Upper lobe of right lung (tissue), 1 donor: Measurements from ENCODE around the gene ZC3H8. TPM values are rescaled to one million over a fixed set of nuclear protein-coding genes. Genes with fewer than 3 reads are reported as not detected.

Experiments used
- ATAC-seq: fragments of 200-7000 bp; cut with Tn5 transposase; one replicate; pipeline ENCODE4 v1.9.1; 2020; ENCODE audit warnings: mild to moderate bottlenecking, moderate library complexity
- DNase-seq: peaks from one replicate; pipeline ENCODE4 v3.0.0-alpha.2; 2020
- H3K27ac ChIP-seq: fragments of 200-600 bp; one replicate; pipeline ENCODE4 v1.8.0; 2022
- H3K27me3 ChIP-seq: fragments of 200-600 bp; one replicate; pipeline ENCODE4 v1.8.0; 2022; ENCODE audit warnings: mild to moderate bottlenecking
- H3K36me3 ChIP-seq: fragments of 200-600 bp; one replicate; pipeline ENCODE4 v1.8.0; 2022
- H3K4me1 ChIP-seq: fragments of 200-600 bp; one replicate; pipeline ENCODE4 v1.8.0; 2022
- H3K4me3 ChIP-seq: fragments of 200-600 bp; one replicate; pipeline ENCODE4 v1.8.0; 2022; ENCODE audit warnings: mild to moderate bottlenecking
- H3K9me3 ChIP-seq: fragments of 200-600 bp; one replicate; pipeline ENCODE4 v1.8.0; 2022
- CTCF ChIP-seq: fragments of 200-600 bp; IDR thresholded peaks from one replicate; pipeline ENCODE4 v1.8.0; 2022; ENCODE audit warnings: antibody characterized with exemption
- intact Hi-C: fragments of 100-400 bp; cut with DNase I; formaldehyde crosslinking; loops from one replicate; pipeline ENCODE4 v1.11.0; 2022
- total RNA-seq: library from RNA; stranded (reverse); fragmentation: NEBNext Ultra II Directional; extraction: Animal tissue kit (Norgen Biotek cat#: 25700); gene quantifications from one replicate; pipeline ENCODE4 v1.2.1, GENCODE V29; 2021
- donor health status: DM: no; HTN: yes; CAD: no; lungs with severe emphysema.

Gene ZC3H8
- total RNA-seq, 1 donor from 2014 or later: 5.2 TPM

- no peak for TF ChIP-seq CTCF
- intact Hi-C loops: no loop called here
- Histone ChIP-seq H3K27ac (no peak overlapping the region), H3K4me1 (peaks cover 13% of the 10 kb centered on the region), H3K27me3 (no peaks in the 10 kb centered on the region), H3K36me3 (no peaks in the 10 kb centered on the region), H3K9me3 (no peaks in the 10 kb centered on the region), H3K4me3 (no peak overlapping the region)
- DNase-seq: no peak
- ATAC-seq: no peak
Observed at GRCh38 chr2:112272669-112273068, 17.8 kb upstream of the ZC3H8 start.

- no peak overlapping the region for H3K4me3 ChIP-seq
- H3K27ac ChIP-seq: no peak overlapping the region
- H3K4me1 ChIP-seq: no peaks in the 10 kb centered on the region
- H3K27me3 ChIP-seq: no peaks in the 10 kb centered on the region
- no peak for TF ChIP-seq CTCF
- H3K9me3 ChIP-seq: no peaks in the 10 kb centered on the region
- no peaks in the 10 kb centered on the region for H3K36me3 ChIP-seq
- intact Hi-C loops: no loop called here
- DNase-seq: no peak
- no peak for ATAC-seq
Observed at GRCh38 chr2:112268547-112268946, 13.7 kb upstream of the ZC3H8 start.

- H3K27me3 ChIP-seq: no peaks in the 10 kb centered on the region
- no peaks in the 10 kb centered on the region for H3K9me3 ChIP-seq
- no peak overlapping the region for H3K4me3 ChIP-seq
- DNase-seq (no peak), ATAC-seq (no peak)
- H3K36me3 ChIP-seq: no peaks in the 10 kb centered on the region
- peaks cover 4% of the 10 kb centered on the region for H3K4me1 ChIP-seq
- no peak for TF ChIP-seq CTCF
- H3K27ac ChIP-seq: no peak overlapping the region
- intact Hi-C loops: no loop called here
Observed at GRCh38 chr2:112262876-112263275, 8.0 kb upstream of the ZC3H8 start.

GRCh38 chr2:112260295-112260625 is 5.4 kb upstream of the ZC3H8 start:
- TF ChIP-seq CTCF: no peak
- ATAC-seq (no peak), DNase-seq (no peak)
- Histone ChIP-seq H3K9me3 (no peaks in the 10 kb centered on the region), H3K27ac (no peak overlapping the region), H3K27me3 (no peaks in the 10 kb centered on the region), H3K4me1 (peaks cover 4% of the 10 kb centered on the region), H3K36me3 (no peaks in the 10 kb centered on the region), H3K4me3 (no peak overlapping the region)
- intact Hi-C loops: no loop called here

GRCh38 chr2:112259509-112260294 is 4.9 kb upstream of the ZC3H8 start:
- no peaks in the 10 kb centered on the region for H3K36me3 ChIP-seq
- H3K4me1 ChIP-seq: peaks cover 4% of the 10 kb centered on the region
- ATAC-seq: peak; percentile 86
- H3K9me3 ChIP-seq: no peaks in the 10 kb centered on the region
- peak; percentile 86 for DNase-seq
- TF ChIP-seq CTCF: peak; percentile 94
- intact Hi-C loops: no loop called here
- no peaks in the 10 kb centered on the region for H3K27me3 ChIP-seq
- no peak overlapping the region for H3K27ac ChIP-seq
- no peak overlapping the region for H3K4me3 ChIP-seq

- ATAC-seq (no peak), DNase-seq (no peak)
- no peak overlapping the region for H3K27ac ChIP-seq
- H3K4me1 ChIP-seq: peaks cover 11% of the 10 kb centered on the region
- intact Hi-C loops: no loop called here
- no peaks in the 10 kb centered on the region for H3K36me3 ChIP-seq
- no peaks in the 10 kb centered on the region for H3K9me3 ChIP-seq
- H3K4me3 ChIP-seq: no peak overlapping the region
- TF ChIP-seq CTCF: no peak
- H3K27me3 ChIP-seq: no peaks in the 10 kb centered on the region
Observed at GRCh38 chr2:112257575-112257974, 2.7 kb upstream of the ZC3H8 start.
